DMS79 (cell line): ENCODE results near the gene PALD1.
"Not testable (repeated sequence)": the region's sequence is repeated elsewhere in the genome, so short reads cannot be mapped to it uniquely, and the experiment has no call there.

ENCODE experiments used
- DNase-seq: peaks from one replicate; lab custom pipeline; 2025; lab: John Stamatoyannopoulos, UW

Gene PALD1

DNA sequence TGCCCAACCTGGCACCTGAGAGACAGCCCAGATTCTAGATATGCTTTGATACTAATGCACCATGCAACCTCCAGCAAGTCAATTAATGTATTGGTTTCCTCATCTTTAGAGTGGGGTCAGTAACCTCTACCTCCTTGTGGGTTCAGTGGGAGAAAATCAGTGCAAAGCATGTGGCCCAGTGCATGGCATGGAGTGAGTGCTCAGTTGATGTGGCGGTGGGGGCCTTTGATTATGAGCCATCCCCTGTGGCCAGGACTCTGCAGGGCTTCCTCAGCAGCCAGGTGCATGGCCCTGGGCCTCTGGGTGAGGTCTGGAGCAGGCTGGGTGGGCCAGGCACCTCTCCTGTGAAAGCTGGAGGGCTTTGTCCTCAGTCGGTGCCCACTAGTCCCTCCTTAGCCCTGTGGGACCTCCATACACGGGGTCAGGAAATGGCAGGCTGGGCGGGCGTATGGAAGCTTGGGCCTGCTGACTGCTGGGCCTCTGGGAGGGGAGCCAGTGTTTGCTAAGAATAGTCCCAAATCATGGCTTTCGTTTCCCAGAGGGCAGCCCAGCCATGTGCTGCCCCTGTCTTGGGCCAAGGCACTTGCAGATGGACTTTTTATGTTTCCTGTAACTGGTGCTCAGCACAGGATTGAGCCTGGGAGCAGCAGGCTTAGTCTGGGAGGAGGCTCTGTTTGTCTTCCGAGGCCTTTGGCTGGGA lies 3.4 kb downstream of the PALD1 start:
- DNase-seq = no peak

DNA sequence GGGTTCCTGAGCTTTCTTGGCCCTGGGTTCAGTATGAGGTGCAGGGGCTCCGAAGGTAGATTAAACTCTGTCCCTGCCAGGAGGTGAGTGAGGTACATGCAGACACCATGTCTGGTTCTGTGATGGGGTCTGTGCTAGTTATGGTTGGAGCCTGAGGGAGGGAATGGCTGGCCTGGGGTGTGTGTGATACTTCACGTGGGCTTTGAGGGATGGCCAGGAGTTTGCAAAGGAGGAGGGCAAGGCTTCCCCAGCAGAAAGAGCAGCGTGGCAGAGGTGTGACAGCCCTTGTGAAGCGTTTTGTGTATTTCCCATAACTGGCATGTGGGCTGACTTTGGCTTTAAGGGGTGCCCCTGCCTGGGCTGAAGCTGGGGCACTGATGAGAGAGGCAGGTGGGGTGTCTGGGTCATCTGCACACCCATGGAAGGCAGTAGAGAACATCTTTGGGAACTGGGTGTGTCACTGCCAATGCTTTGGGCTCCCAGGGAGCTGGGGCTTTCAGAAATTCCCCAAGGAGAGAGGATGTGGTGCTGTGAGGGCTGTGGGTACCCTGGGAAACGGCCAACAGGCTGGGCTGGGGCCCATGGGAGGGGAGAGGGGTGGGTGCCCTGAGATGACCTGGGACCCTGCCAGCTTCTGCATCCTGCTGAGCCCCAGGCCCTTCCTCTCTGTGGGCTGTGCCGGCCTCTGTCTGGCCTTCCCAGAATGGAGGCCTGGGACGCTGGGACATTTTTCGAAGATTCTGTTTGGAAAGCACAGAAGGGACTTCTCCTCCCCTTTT lies 4.6 kb downstream of the PALD1 start:
- no peak for DNase-seq

DNA sequence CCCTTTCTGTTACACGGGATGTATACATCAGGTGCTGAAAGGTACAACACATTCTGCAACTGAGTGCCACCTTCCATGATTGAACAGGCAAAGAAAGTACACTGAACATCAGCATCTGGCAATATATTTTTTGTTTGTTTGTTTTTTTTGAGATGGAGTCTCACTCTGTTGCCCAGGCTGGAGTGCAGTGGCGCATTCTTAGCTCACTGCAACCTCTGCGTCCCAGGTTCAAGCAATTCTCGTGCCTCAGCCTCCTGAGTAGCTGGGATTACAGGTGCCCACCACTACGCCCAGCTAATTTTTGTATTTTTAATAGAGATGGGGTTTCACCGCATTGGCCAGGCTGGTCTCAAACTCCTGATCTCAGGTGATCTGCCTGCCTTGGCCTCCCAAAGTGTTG lies 5.3 kb downstream of the PALD1 start:
- DNase-seq = not testable (repeated sequence)

DNA sequence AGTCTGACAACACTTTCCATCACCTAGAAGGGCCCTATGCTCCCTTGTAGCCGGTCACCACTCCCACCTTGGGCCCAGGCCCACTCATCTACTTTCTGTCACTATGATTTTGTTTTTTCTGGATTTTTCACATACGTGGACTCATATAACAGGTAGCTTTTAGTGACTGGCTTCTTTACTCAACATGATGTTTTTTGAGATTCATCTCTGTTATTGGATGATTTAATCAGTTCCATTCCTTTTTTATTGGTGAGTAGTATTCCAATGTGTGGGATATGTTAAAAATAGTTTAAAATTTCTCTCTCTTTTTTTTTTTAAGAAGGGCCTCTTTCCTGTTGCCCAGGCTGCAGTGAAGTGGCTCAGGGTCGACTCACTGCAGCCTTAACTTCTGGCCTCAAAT lies 9.3 kb downstream of the PALD1 start:
- no peak for DNase-seq

DNA sequence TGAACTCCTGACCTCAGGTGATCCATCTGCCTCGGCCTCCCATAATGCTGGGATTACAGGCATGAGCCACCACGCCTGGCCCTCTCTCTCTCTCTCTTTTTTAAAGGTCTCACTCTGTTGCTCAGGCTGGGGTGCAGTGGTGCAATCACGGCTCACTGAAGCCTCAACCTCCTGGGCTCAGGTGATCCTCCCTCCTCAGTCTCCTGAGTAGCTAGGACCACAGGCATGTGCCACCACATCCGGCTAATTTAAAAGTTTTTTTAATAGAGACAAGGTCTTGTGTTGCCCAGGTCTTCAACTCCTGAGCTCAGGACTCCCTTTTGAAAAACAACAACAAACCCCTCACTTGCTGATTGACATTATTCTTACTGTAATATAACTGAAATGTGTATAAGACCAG lies 11.6 kb downstream of the PALD1 start:
- DNase-seq = no peak

DNA sequence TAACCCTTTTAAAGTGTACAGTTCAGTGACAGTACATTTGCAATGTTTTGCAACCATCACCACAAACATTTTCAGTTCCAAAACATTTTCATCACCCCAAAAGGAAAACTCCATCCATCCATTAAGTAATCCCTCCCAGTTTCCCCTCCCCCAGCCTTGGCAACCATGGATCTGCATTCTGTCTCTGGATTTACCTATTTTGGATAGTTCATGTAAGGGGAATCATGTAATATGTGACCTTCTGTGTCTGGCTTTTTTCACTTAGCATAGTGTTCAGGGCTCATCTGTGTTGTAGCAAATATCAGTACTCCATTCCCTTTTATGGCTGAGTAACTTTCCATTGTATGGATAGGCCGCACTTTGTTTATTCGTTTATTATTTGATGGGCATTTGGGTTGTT lies 13.0 kb downstream of the PALD1 start:
- DNase-seq = no peak

DNA sequence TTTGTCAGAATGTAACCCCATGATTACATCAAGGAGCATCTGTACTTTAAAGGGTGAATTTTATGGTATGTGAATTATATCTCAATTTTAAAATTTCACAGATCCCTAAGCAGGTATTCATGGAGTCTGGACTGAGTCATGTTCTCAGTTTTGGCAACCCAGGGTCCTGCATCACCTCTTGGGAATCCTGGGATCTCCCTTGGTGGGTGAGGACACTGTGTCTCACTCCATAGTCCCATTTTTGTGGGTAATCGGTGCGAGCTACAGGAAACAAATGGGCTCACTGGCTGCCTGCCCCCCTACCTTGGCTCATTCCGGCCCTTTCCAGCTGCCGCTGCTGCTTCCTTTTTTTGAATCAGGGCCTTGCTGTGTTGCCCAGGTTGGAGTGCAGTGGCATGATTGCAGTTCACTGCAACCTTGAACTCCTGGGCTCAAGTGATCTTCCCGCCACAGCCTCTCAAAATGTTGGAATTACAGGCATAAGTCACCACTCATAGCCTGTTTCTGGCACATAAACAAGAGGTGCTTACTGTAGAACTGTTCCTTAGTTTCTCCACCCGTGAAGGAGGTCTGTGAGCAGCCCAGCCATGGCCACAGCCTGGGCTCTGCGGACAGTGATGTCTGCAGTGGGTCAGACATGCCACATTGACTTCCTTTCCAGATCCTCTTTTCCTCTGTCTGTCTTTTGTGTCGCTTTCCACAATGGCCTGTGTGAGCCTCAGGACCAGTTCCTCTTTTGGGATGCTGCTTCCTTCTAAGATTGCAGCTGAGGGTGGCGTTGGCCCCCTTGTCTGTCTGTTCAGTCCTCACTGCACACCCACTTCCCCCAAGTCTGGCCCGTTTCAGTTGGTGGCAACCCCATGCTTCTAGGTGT lies 14.5 kb downstream of the PALD1 start:
- no peak for DNase-seq

DNA sequence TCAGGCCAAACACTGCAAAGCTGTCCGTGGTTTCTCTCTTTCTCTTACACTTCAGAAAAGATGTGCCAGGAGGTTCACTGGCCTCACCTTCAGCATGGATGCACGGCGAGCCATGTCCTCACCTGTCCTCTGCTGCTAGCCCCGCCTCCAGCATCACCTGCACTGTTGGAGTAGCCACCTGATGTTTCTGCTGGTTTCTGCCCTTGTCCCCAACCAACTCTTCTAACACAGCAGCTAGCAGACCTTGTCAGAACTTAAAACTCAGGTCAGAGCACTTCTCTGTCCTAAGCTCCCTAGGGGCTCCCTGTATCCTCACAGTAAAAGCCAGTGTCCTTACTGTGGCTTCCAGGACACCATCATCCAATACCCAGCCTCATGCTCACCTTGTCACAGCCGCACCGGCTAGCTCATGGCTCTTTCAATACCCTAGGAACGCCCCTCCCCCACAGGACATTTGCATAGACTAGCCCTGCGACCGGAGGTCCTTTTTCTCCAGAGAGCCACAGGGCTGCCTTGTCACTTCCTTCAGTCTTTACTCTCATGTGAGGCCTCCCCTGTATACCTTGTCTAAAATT lies 15.2 kb downstream of the PALD1 start:
- no peak for DNase-seq

DNA sequence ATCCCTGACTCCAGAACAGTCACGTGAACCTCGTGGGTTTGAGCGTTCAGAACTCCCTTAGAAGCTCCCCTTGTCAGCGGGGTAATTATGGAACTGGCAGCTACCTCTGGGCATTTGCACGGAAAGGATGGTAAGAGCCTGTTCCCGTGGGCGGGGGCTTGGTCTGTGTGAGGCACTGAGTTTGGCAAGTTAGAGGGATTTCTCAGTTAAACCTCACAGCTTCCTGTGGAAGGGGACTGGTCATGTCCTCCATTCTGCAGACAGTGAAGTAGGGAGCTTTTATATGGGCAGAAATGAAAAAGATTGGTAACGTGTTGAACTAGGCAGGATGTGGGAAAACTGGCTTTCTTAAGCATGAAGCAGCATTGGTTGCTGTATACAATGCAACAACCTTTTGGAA lies 16.0 kb downstream of the PALD1 start:
- no peak for DNase-seq

DNA sequence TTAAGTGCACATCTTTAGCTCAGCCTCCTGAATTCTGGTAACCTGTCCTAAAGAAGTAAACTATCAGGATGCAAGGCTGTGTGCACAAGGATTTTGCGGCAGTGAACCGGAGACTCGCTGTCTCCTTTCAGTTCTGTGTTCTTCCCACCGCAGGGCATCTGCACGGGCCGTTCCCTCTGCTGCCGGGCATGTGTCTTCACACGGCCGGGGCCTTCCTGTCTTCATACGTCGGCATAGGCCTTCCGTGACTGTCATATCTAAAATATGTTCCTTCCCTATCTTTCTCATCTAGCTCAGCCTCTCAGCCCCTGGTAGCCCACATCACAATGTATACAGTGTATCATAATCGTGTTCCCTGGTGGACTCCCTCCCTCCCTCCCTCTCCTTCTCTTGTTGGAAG lies 16.4 kb downstream of the PALD1 start:
- no peak for DNase-seq

DNA sequence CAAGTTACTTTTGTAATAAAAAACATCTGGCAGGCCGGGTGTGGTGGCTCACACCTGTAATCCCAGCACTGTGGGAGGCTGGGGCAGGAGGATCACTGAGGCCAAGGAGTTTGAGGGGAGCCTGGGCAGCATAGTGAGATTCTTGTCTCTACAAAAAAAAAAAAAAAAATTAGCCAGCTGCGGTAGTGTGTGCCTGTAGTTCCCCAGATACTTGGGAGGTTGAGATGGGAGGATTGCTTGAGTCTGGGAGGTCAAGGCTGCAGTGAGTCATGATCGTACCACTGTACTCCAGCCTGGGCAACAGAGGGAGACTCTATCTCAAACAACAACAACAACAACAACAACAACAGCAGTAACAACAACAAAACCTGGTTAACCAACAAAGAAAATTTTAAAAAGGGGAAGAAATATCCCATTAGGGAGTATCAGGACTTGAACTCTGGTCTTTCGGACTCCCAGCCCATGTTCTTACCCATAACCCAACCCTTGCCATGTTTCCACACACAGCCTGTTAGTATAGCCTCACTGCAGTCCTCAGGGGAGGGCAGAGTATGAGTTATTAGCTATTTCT lies 17.2 kb downstream of the PALD1 start:
- no peak for DNase-seq

DNA sequence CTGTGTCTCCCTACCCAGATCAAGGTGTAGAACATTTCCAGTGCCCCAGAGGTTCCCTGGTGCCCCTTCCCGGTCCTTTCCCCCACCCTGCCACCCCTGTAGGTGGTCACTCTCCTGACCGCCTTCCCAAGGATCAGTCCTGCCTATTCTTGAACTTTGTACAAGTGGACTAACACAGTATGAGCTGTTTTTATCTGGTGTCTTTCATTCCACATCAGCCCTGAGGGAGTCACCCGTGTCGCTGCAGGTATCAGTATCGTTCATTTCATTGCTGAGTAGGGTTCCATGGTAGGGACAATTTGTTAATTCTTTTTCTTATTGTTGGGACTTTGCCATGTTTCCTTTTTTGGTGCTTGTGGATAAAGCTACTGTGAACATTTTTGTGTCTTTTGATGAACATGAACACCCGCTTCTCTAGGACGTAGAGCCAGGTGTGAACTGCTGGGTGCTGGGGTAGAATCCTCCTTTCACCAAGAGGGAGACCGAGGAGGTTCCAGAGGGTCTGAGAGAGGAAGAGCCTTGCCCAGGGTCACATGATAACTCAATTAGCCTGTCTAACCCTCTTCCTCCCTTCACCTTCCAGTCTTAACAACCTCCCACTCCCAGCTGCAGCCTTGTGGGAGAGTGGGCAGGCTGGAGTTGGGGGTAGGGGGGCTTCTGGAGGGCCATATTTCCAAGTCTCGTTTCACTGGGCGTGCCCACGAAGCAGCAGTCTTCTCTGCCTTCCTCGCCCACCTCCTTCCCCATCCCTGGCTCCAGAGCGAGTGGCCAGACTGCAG lies 18.0 kb downstream of the PALD1 start:
- no peak for DNase-seq

DNA sequence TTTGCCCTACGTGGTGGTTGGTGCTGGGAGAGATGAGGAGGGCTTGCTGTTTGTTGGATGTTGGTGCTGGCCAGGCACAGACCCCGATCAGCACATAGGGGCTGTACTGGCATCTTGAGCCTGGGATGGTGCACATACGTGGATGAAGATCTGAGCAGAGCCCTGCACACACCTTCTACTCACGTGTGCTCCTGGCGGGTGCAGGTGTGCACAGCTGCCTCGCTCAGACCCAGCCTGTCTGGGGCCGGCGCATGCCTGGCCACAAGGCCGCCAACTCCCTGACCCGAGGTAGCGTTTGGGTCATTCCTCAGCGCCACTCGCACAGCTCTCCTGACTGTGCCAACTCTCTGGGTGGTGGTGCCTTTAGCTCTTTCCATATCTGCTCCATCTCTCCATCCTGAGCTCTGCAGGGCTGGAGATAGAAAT lies 18.6 kb downstream of the PALD1 start:
- no peak for DNase-seq

DNA sequence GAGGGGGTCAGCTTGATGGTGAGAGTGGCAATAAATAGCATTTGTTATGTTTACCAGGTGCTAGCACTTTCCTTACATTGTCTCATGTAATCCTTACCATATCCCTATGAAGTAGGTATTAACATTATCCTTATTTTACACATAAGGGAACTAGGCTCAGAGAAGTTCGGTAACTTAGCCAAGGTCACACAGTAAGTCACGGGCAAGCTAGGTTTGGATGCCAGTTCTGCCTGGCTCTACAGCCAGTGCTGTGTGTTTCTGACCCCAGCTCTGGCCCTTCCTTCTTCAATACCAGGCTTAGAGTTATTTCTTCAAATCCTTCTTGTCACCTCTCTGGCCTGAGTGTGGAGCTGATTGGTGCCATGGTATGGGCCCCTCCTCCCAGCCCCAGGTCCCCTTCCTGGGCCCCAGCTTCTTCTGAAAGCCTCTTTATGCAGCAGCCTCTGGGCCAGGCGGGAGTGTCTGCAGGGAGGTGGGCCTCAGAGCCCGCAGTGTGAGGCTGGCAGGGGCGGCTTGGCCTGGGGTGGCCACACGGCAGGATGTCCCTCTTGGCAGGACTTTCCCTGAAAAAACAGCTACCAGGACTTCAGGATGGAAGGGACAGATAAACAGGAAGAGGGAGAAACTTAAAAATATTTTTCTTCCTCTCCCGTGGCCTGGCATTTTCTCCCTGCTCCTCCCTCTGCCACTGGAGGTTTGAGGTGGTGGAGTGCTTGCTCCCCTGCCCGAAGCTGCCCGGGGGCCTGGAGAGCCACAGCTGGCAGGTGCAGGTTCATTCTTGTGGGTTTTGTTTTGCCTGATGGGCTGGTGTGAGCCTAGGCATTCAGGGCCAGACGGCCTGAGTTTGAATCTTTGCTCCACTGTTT lies 20.6 kb downstream of the PALD1 start:
- no peak for DNase-seq

DNA sequence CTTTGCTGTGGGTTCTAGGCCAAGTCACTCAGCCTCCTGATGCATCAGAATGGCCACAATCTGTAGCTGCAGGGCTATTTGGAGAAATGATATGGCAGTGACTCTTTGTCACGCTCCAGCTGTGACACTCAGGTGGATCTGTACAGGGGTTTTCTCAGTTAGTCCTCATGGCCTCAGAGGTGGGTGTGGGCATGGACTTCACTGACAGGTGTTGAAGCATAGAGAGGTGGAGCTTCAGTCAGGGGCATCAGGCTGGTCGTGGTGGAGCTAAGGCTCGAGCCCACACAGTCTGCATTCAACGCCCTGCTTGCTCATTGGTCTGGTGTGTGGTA lies 21.2 kb downstream of the PALD1 start:
- DNase-seq = no peak

DNA sequence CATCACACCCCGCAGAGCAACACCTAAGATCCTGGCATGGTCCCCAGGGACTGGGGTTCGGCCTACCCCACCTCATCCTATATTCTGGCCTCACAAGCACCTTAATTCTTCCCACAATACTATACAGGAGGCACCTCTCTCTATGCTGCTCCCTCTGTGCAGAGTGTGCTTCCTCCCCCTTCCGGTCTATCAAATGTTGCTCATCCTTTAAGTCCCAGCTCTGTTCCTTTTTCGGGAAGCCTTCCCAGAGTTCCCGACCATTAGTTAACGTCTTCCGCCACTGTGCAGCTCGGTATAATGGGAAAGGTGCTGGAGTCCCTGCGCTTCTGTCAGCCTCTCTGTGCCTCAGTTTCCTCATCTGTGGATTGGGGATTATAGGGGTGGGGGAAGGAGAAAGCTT lies 21.8 kb downstream of the PALD1 start:
- no peak for DNase-seq

DNA sequence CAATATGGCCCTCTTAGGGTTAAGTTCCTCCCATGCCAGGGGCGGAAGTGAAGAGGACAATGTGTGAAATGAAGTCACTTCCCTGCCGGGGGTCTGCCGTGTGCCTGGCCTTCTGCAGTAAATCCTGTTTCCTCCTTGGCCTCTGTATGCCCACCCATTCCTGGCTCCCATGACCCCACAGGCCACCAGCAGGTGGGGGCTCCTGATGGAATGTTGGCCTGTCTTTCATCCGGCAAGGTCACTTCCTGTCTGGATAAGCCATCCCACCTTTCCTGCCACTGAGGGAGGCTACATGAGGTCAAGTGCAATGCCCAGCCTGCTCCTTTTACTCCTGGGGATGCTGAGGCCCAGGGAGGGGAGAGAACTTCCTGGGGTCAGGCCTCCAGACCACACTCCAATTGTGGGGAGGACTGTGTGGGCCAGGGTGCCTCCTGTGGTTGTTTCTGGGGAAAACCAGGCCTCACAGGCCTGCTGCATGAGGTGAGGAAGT lies 22.3 kb downstream of the PALD1 start:
- no peak for DNase-seq

DNA sequence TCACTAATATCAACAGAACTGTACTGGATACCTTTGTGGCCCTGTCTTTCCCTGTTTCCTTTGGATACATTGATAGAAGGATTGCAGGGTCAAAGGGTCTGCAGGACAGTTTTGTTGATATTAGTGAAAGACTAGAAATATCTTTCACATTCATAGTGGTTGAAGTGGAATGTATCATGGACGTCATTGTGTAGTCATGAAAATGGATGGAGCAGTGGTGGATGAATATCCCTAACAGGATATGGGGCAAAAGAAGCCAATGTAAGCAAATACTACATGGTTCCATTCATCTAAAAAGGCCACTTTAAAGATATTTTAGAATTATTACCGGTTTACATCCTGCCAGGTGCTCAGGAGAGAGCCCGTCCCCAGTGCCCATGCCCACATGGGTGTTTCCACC lies 23.8 kb downstream of the PALD1 start:
- DNase-seq = no peak

DNA sequence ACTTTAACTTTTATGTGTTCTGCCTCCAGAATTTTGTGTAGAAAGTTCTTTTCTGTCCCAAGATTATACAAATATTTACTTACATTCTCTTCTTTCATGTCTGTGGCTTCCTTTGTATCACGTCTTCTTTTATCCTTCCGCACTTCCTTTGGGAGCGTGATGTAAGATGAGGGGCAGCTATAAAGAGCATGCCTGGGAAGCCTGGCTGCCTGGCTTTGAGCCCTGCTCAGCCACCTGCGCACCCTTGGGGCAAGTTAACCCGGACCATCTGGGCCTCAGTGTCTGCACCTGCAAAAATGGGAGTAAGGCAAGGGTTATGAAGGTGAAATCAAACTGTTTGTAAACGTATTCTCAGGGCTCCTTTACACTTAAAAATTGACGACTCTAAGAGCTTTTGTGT lies 25.2 kb downstream of the PALD1 start:
- DNase-seq = no peak
